Small intestine (tissue), 7 donors: ENCODE results near the gene SOX3. TPM values are rescaled to one million over a fixed set of nuclear protein-coding genes. Genes with fewer than 3 reads are reported as not detected.

Experiments used
- DNase-seq, 2 donors: peaks; one replicate each; pipeline versions ENCODE4 v3.0.0 to v3.0.0-alpha.2; 2013
- FAIRE-seq: peaks from 2 replicates; lab custom pipeline; 2012; peaks lifted over from hg19 to GRCh38; lab: Jason Lieb, UNC
- H3K27ac ChIP-seq, 3 donors: one replicate each; pipeline ENCODE4 v1.5.1; 2013; ENCODE audit warnings: low read length in 2 of 3, mild to moderate bottlenecking in 2 of 3, control low read depth in 1 of 3, inconsistent platforms in 1 of 3, low read depth in 1 of 3, moderate library complexity in 1 of 3
- H3K27me3 ChIP-seq, 3 donors: one replicate each; pipeline ENCODE4 v1.6.1; 2013; ENCODE audit warnings: low read length in 3 of 3, inconsistent platforms in 1 of 3; ENCODE audit not compliant: control insufficient read depth in 3 of 3, insufficient read depth in 3 of 3
- H3K36me3 ChIP-seq, 3 donors: one replicate each; pipeline ENCODE4 v1.6.1; 2013; ENCODE audit warnings: low read length in 3 of 3, inconsistent platforms in 1 of 3, low read depth in 1 of 3, mild to moderate bottlenecking in 1 of 3, moderate library complexity in 1 of 3; ENCODE audit not compliant: control insufficient read depth in 3 of 3, insufficient read depth in 2 of 3
- H3K4me1 ChIP-seq, 3 donors: one replicate each; pipeline ENCODE4 v1.6.1; 2013; ENCODE audit warnings: low read length in 2 of 3, inconsistent platforms in 1 of 3, low read depth in 1 of 3, mild to moderate bottlenecking in 1 of 3, moderate library complexity in 1 of 3; ENCODE audit not compliant: control insufficient read depth in 3 of 3, insufficient read depth in 2 of 3
- H3K4me3 ChIP-seq, 3 donors: one replicate each; pipeline ENCODE4 v1.5.1; 2013; ENCODE audit warnings: low read length in 3 of 3, control low read depth in 1 of 3, inconsistent platforms in 1 of 3, low read depth in 1 of 3, mild to moderate bottlenecking in 1 of 3, moderate library complexity in 1 of 3
- H3K9me3 ChIP-seq, 2 donors: one replicate each; pipeline ENCODE4 v1.6.1; 2013; ENCODE audit warnings: low read depth in 1 of 2, low read length in 1 of 2; ENCODE audit not compliant: control insufficient read depth in 2 of 2, insufficient read depth in 1 of 2
- WGBS, 3 donors: extraction: QIAGEN DNeasy Blood & Tissue Kit; methylation state at CpG; one replicate each; pipeline ENCODE4 v1.1.7; 2013; 5-methylcytosine and 5-hydroxymethylcytosine counted together
- polyA plus RNA-seq, 4 donors: library from polyadenylated mRNA; stranded (reverse) in 3 of 4; unstranded in 1 of 4; fragments of 200-250 nt in 3 of 4; fragments of 120-200 nt in 1 of 4; gene quantifications; one replicate each; pipeline versions ENCODE4 v1.2.1 to v1.2.3, GENCODE V29; 2013
- donor health status: healthy with polysubstance abuse.
- donor health status: control.
- donor health status: control.
- donor health status: Bipolar disorder and iron deficiency.
- donor health status: healthy.

The SOX3 gene
- polyA plus RNA-seq, 4 donors = not detected

- H3K27ac ChIP-seq = no peak overlapping the region
- H3K4me1 ChIP-seq = no peaks in the 10 kb centered on the region
- H3K9me3 ChIP-seq = no peaks in the 10 kb centered on the region
- H3K27me3 ChIP-seq = peaks cover 4 to 76% (median 27%) of the 10 kb centered on the region in 3 donors
- 3 to 42% (median 21%) methylated on average over 14 of the region's 14 CpGs for whole genome bisulfite sequencing, 3 donors
- H3K36me3 ChIP-seq = no peaks in the 10 kb centered on the region
- DNase-seq = peak in 1 of 2 donors; percentile 3
- no peak overlapping the region for H3K4me3 ChIP-seq
- FAIRE-seq = no peak
Observed at GRCh38 chrX:140503238-140503601, 1.6 kb downstream of the SOX3 start.

- DNase-seq = peak in 1 of 2 donors; percentile 2
- FAIRE-seq = no peak
- no peaks in the 10 kb centered on the region for H3K9me3 ChIP-seq
- H3K36me3 ChIP-seq = no peaks in the 10 kb centered on the region
- no peak overlapping the region for H3K27ac ChIP-seq
- no peak overlapping the region for H3K4me3 ChIP-seq
- 2 to 43% (median 15%) methylated on average over 39 to 40 of the region's 40 CpGs for WGBS, 3 donors
- no peaks in the 10 kb centered on the region for H3K4me1 ChIP-seq
- H3K27me3 ChIP-seq = peaks cover 2 to 71% (median 23%) of the 10 kb centered on the region in 3 donors
Observed at GRCh38 chrX:140502491-140503237, 2.2 kb downstream of the SOX3 start.

- peaks cover 0 to 66% (median 18%) of the 10 kb centered on the region in 3 donors for H3K27me3 ChIP-seq
- no peak for FAIRE-seq
- no peaks in the 10 kb centered on the region for H3K9me3 ChIP-seq
- H3K4me3 ChIP-seq = no peak overlapping the region
- WGBS, 3 donors = 7 to 35% (median 8%) methylated on average over 14 of the region's 14 CpGs
- no peaks in the 10 kb centered on the region for H3K4me1 ChIP-seq
- H3K36me3 ChIP-seq = no peaks in the 10 kb centered on the region
- no peak for DNase-seq
- no peak overlapping the region for H3K27ac ChIP-seq
Observed at GRCh38 chrX:140501940-140502468, 2.9 kb downstream of the SOX3 start.

DNA sequence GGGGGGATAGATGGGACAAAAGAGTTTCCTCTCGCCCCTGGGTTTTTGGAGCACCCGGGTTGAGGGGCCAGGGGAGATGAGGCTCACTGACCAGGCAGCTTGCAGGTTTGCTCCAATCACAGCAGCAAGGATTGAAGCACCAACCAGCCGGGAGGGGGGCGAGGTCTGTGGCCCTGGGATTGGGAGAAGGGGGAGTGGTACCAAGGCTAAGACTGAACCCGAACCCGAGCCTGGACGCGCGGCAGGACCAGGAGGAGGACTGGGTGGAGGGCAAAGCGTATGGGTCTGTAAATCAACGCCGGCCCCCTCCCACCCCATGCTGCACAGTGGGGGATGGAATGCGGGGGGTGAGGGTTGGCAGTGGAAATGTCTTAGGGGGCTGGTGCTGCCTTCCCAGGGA, 3.5 kb downstream of the SOX3 start:
- H3K36me3 ChIP-seq = no peaks in the 10 kb centered on the region
- H3K9me3 ChIP-seq = no peaks in the 10 kb centered on the region
- no peaks in the 10 kb centered on the region for H3K4me1 ChIP-seq
- WGBS, 3 donors = 8 to 32% (median 16%) methylated on average over 10 to 13 of the region's 13 CpGs
- FAIRE-seq = no peak
- no peak for DNase-seq
- peaks cover 0 to 59% (median 14%) of the 10 kb centered on the region in 3 donors for H3K27me3 ChIP-seq
- H3K27ac ChIP-seq = no peak overlapping the region
- no peak overlapping the region for H3K4me3 ChIP-seq

DNA sequence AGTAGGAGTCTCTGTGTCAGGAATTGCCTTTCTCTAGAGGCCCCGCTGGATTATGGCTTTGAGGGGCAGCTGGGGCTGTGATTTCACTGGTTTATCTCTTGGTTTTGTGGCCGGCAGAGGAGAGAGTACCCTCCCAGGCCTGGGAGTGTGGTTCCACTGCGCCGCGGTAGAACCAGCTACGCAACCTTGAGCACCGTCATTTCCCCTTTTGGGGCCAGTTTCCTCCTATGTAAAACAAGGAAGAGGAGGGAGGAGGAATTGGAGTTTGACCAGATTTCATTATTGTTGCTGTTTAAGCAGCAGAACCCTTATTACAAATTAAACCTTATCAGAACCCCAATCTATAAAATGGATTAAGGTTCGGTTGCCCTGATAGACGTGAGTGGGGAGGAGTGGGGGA, 4.4 kb downstream of the SOX3 start:
- Histone ChIP-seq H3K36me3 (no peaks in the 10 kb centered on the region), H3K4me1 (no peaks in the 10 kb centered on the region), H3K27me3 (peaks cover 0 to 50% (median 11%) of the 10 kb centered on the region in 3 donors), H3K9me3 (no peaks in the 10 kb centered on the region), H3K4me3 (no peak overlapping the region), H3K27ac (no peak overlapping the region)
- FAIRE-seq = no peak
- 5 to 26% (median 11%) methylated on average over 9 of the region's 9 CpGs for WGBS, 3 donors
- DNase-seq = no peak

DNA sequence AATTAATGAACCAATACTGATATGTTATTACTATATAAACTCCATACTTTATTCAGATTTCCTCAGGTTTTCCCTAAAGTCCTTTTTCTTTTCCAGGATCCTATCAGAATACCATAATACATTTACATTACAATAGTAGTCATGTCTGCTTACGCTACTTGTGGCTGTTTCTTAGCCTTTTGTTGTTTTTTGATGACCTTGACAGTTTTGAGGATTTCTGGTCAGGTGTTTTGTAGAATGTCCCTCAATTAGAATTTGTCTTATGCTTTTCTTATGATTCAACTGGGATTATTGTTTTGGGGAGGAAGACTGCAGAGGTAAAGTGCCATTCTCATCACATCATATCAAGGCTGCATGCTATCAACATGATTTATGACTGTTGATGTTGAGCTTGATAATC, 9.1 kb downstream of the SOX3 start:
- FAIRE-seq = no peak
- Histone ChIP-seq H3K27me3 (peaks cover 0 to 13% (median 2%) of the 10 kb centered on the region in 3 donors), H3K27ac (no peak overlapping the region), H3K36me3 (no peaks in the 10 kb centered on the region), H3K9me3 (no peaks in the 10 kb centered on the region), H3K4me1 (no peaks in the 10 kb centered on the region), H3K4me3 (no peak overlapping the region)
- no peak for DNase-seq
- WGBS, 3 donors = 88 to 100% (median 97%) methylated on average over 1 of the region's 1 CpG

- no peaks in the 10 kb centered on the region for H3K27me3 ChIP-seq
- DNase-seq (no peak), FAIRE-seq (peak; percentile 19)
- H3K4me3 ChIP-seq = no peak overlapping the region
- no peaks in the 10 kb centered on the region for H3K9me3 ChIP-seq
- no peak overlapping the region for H3K27ac ChIP-seq
- WGBS, 3 donors = 73 to 83% (median 75%) methylated on average over 4 of the region's 4 CpGs
- H3K36me3 ChIP-seq = no peaks in the 10 kb centered on the region
- no peaks in the 10 kb centered on the region for H3K4me1 ChIP-seq
Observed at GRCh38 chrX:140492066-140492994, 12.5 kb downstream of the SOX3 start.

DNA sequence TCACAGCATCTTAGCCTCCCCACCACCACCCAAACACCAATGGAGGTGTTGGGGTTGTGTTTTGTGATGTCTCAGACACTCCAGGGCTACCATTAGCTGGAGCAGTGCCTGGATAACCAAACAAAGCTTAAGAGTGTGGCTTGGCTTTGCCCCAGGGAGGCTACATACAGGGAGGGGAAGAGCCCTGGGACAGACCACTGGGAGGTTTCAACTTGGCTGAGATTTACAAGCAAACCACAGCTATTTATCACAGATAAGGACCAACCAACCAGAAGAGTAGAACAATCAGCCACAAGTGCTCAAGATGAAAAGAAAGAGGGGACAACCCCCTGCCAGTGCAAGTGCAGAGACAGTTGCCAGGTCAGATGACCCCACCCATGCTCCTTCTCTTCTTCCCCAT, 24.1 kb downstream of the SOX3 start:
- Histone ChIP-seq H3K27me3 (no peaks in the 10 kb centered on the region), H3K27ac (no peak overlapping the region), H3K4me1 (no peaks in the 10 kb centered on the region), H3K9me3 (no peaks in the 10 kb centered on the region), H3K36me3 (no peaks in the 10 kb centered on the region), H3K4me3 (no peak overlapping the region)
- FAIRE-seq (no peak), DNase-seq (no peak)
